IMR-90 (cell line): ENCODE data around the gene ARHGAP31. TPM values are rescaled to one million over a fixed set of nuclear protein-coding genes. Genes with fewer than 3 reads are reported as not detected.

ENCODE experiments used
- ATAC-seq: fragments of 200-7000 bp; cut with Tn5 transposase; 2 replicates; pipeline ENCODE4 v1.9.1; 2020; ENCODE audit warnings: low read depth, mild to moderate bottlenecking, moderate library complexity
- BruUV-seq: library from RNA; stranded (reverse); fragments of 400-500 nt; replicated peaks from 2 replicates; lab custom pipeline; 2021; lab: Mats Ljungman, UMichigan
- CTCF ChIA-PET: fragments of 300-600 bp; formaldehyde crosslinking; extraction: SDS; loops from one replicate; lab custom pipeline; 2021; ENCODE audit warnings: antibody characterized with exemption; lab: Yijun Ruan, JAX
- POLR2A ChIA-PET: fragments of 300-600 bp; sonication (Branson Sonifier 250); formaldehyde crosslinking; loops from one replicate; lab custom pipeline; 2022; ENCODE audit warnings: antibody characterized with exemption; ENCODE audit not compliant: unreplicated experiment; lab: Charles Lee
- DNase-seq: peaks from one replicate; pipeline ENCODE4 v3.0.0; 2013
- H2AFZ ChIP-seq: replicated peaks from 2 replicates; pipeline ENCODE3; 2013; ENCODE audit warnings: low read length, mild to moderate bottlenecking; ENCODE audit not compliant: poor library complexity
- H2AK5ac ChIP-seq: 2 replicates; pipeline ENCODE4 v1.6.1; 2013; ENCODE audit warnings: low read depth, low read length, inconsistent platforms
- H2AK9ac ChIP-seq: replicated peaks from 2 replicates; pipeline ENCODE3; 2013; ENCODE audit warnings: mild to moderate bottlenecking, low read depth, low read length, moderate library complexity; ENCODE audit not compliant: poor library complexity
- H2BK120ac ChIP-seq: 2 replicates; pipeline ENCODE4 v1.6.1; 2013; ENCODE audit warnings: low read depth, low read length, inconsistent platforms
- H2BK15ac ChIP-seq: 3 replicates; pipeline ENCODE4 v1.6.1; 2013; ENCODE audit warnings: low read depth, low read length, inconsistent platforms
- H2BK20ac ChIP-seq: 2 replicates; pipeline ENCODE4 v1.6.1; 2013; ENCODE audit warnings: low read depth, mild to moderate bottlenecking, inconsistent platforms, low read length, moderate library complexity
- H2BK5ac ChIP-seq: 2 replicates; pipeline ENCODE4 v1.6.1; 2013; ENCODE audit warnings: mild to moderate bottlenecking, low read depth, low read length, inconsistent platforms; ENCODE audit not compliant: poor library complexity, severe bottlenecking
- H3K14ac ChIP-seq: replicated peaks from 2 replicates; pipeline ENCODE4 v1.6.1; 2013; ENCODE audit warnings: low read depth, low read length, inconsistent platforms
- H3K18ac ChIP-seq: 2 replicates; pipeline ENCODE4 v1.6.1; 2013; ENCODE audit warnings: low read depth, low read length, control low read depth
- H3K23ac ChIP-seq: 2 replicates; pipeline ENCODE4 v1.6.1; 2013; ENCODE audit warnings: low read depth, low read length, inconsistent platforms
- H3K27ac ChIP-seq: 2 replicates; pipeline ENCODE4 v1.5.1; 2013; ENCODE audit warnings: mild to moderate bottlenecking, control low read depth, low read length; ENCODE audit not compliant: insufficient read depth
- H3K27me3 ChIP-seq: 2 replicates; pipeline ENCODE4 v1.6.1; 2013; ENCODE audit warnings: low read length; ENCODE audit not compliant: control insufficient read depth, insufficient read depth
- H3K36me3 ChIP-seq: 2 replicates; pipeline ENCODE4 v1.6.1; 2013; ENCODE audit warnings: low read length, mixed read lengths; ENCODE audit not compliant: control insufficient read depth, insufficient read depth
- H3K4ac ChIP-seq: 2 replicates; pipeline ENCODE4 v1.6.1; 2013; ENCODE audit warnings: low read depth, low read length, inconsistent platforms
- H3K4me1 ChIP-seq: 2 replicates; pipeline ENCODE4 v1.6.1; 2013; ENCODE audit warnings: low read length, mixed read lengths; ENCODE audit not compliant: control insufficient read depth, insufficient read depth
- H3K4me2 ChIP-seq: 2 replicates; pipeline ENCODE4 v1.6.1; 2013; ENCODE audit warnings: low read depth, mild to moderate bottlenecking, control low read depth, low read length, moderate library complexity
- H3K4me3 ChIP-seq: 2 replicates; pipeline ENCODE4 v1.5.1; 2013; ENCODE audit warnings: low read depth, mild to moderate bottlenecking, control low read depth, low read length, moderate library complexity; ENCODE audit not compliant: insufficient read depth
- H3K56ac ChIP-seq: 2 replicates; pipeline ENCODE4 v1.6.1; 2013; ENCODE audit warnings: low read length, inconsistent platforms; ENCODE audit not compliant: insufficient read depth; ENCODE audit errors: extremely low read depth
- H3K79me1 ChIP-seq, 2 experiments: 2 replicates each; pipeline ENCODE4 v1.6.1; 2013; ENCODE audit warnings: low read length in 2 of 2, inconsistent platforms in 1 of 2, low read depth in 1 of 2
- H3K9ac ChIP-seq: 2 replicates; pipeline ENCODE4 v1.6.1; 2013; ENCODE audit warnings: low read depth, low read length, control low read depth
- H3K9me1 ChIP-seq: 2 replicates; pipeline ENCODE4 v1.6.1; 2013; ENCODE audit warnings: low read length, inconsistent platforms; ENCODE audit not compliant: insufficient read depth
- H3K9me3 ChIP-seq: 2 replicates; pipeline ENCODE4 v1.6.1; 2013; ENCODE audit warnings: low read length; ENCODE audit not compliant: control insufficient read depth, insufficient read depth
- H4K20me1 ChIP-seq: 2 replicates; pipeline ENCODE4 v1.6.1; 2013; ENCODE audit warnings: low read length, inconsistent platforms; ENCODE audit not compliant: insufficient read depth
- H4K5ac ChIP-seq: 2 replicates; pipeline ENCODE4 v1.6.1; 2013; ENCODE audit warnings: mild to moderate bottlenecking, low read depth, low read length, control low read depth
- H4K8ac ChIP-seq, 2 experiments: 2 replicates each; pipeline ENCODE4 v1.6.1; 2013; ENCODE audit warnings: low read depth in 2 of 2, low read length in 2 of 2, control low read depth in 1 of 2, inconsistent platforms in 1 of 2
- H4K91ac ChIP-seq: 2 replicates; pipeline ENCODE4 v1.6.1; 2013; ENCODE audit warnings: low read depth, low read length, inconsistent platforms; ENCODE audit not compliant: insufficient read depth
- BHLHE40 ChIP-seq: fragments of 150-350 bp; IDR thresholded peaks from 2 replicates; pipeline ENCODE4 v1.6.1; 2016; ENCODE audit warnings: mild to moderate bottlenecking, low read depth, low read length
- CEBPB ChIP-seq: IDR thresholded peaks from 2 replicates; pipeline ENCODE4 v1.6.1; 2012; ENCODE audit warnings: low read depth, low read length, improper control_type of control experiment
- FOS ChIP-seq: fragments of 150-350 bp; IDR thresholded peaks from 2 replicates; pipeline ENCODE4 v1.6.1; 2016; ENCODE audit warnings: low read depth, low read length
- WGBS, 2 experiments: methylation state at CpG; one replicate each; pipeline versions ENCODE4 v1.1.5 to v1.1.7; 2013; ENCODE audit warnings: missing lambda C conversion rate in 2 of 2; ENCODE audit not compliant: insufficient read length in 1 of 2; ENCODE audit errors: extremely low coverage in 2 of 2; 5-methylcytosine and 5-hydroxymethylcytosine counted together
- dilution Hi-C: fragments of 300-500 bp; cut with HindIII; formaldehyde crosslinking; loops from one replicate; pipeline ENCODE4 v1.14.3; 2018; ENCODE audit warnings: low sequenced_read_pairs; ENCODE audit not compliant: unreplicated experiment
- in situ Hi-C: fragments of 300-500 bp; cut with MboI; formaldehyde crosslinking; loops from 3 replicates; pipeline ENCODE4 v1.14.3; 2019; ENCODE audit warnings: low sequenced_read_pairs, inconsistent platforms, mixed read lengths
- intact Hi-C: fragments of 100-400 bp; cut with micrococcal nuclease; formaldehyde crosslinking; loops from 2 replicates; pipeline ENCODE4 v1.10.0; 2022
- polyA plus RNA-seq, 3 experiments: library from polyadenylated mRNA; depleted of rRNA; stranded (reverse); fragments of >200 nt; gene quantifications; 2 replicates each; pipeline ENCODE4 v1.2.3, GENCODE V29; 2012; ENCODE audit warnings: low replicate concordance in 1 of 3
- total RNA-seq: library from RNA; depleted of rRNA; stranded (reverse); fragments of >200 nt; gene quantifications from 2 replicates; pipeline ENCODE4 v1.2.3, GENCODE V29; 2012
- TF ChIP-seq, protein P1 (sequence below): fragments of 150-350 bp; IDR thresholded peaks from 2 replicates; pipeline ENCODE4 v1.6.1; 2017; ENCODE audit warnings: mild to moderate bottlenecking, antibody characterized with exemption, low read length, low read depth

The ARHGAP31 gene
- total and polyA plus RNA-seq, 2 of the 4 experiments (the other 2 are of a cell fraction) = 6.6 to 7.7 TPM

DNA sequence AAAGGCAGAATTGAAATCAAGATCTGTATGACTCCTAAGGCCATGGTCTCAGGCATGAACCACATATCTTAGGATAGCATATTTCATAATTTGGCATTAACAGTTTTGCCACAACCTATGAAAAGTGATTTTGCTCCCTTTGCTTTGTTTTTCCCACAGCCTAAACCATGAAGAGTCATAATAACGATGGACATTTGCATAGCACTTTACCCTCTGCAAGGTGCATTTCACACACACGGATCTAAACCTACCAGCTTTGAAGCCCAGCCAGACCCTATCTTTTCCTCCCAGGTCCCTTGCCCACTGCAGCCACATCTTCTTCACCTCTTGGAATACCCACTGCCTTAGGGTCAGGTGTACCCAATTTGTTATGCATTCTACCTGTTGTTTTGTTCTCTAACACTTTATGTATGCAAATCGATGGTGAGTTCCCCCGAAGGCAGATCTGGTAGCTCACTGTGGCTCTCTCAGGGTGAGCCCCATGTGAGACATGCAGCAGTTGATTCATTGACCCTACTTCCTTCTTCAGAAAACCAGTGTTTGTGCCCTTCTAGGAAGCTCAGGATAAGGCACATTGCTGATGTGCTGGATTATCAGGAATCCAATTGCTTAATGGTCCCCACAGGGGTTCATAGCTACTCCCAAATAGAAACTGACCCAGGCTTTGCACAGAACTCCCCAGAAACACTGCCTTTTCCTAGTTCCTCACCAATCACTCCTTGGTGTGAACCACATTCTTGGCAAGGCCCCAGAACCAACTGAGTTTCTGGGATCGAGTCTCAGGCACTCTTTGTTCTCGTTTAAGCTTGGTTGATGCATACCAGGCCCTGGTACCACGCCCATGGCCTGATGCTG, 8.7 kb downstream of the ARHGAP31 start (continued):
- TF ChIP-seq, protein P1, sequence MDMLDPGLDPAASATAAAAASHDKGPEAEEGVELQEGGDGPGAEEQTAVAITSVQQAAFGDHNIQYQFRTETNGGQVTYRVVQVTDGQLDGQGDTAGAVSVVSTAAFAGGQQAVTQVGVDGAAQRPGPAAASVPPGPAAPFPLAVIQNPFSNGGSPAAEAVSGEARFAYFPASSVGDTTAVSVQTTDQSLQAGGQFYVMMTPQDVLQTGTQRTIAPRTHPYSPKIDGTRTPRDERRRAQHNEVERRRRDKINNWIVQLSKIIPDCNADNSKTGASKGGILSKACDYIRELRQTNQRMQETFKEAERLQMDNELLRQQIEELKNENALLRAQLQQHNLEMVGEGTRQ = no peak
- no peak for TF ChIP-seq CEBPB

DNA sequence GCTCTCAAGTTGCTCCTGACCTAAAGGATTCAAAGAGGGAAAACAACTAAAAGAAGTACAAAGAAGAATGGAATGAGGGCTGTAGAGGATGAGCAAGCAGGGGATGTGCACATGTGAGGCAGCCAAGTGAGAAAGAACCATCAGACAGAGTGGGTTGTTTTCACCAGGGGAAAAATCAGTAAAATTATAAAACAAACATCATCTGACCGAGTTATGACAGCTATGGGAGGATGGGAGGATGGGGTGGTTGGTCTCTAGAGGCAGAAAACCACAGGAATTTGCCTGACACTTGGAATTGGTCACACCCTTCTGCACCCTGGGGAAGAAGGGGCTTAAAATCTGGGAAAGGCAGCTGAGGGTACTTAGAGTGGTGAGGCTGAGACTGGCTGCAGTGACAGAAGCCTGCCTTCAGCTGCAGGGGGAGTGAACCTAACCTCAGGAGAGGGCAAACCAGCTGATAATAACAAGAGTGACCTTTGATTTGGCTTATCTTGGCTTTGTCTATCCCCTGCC, 10.1 kb downstream of the ARHGAP31 start:
- H2BK120ac ChIP-seq = peak overlapping the region; percentile 54; the same call in 1 of the 2 replicates
- H2BK5ac ChIP-seq = no peak overlapping the region
- H3K9ac ChIP-seq = no peak overlapping the region
- H3K56ac ChIP-seq = no peak overlapping the region
- DNase-seq (peak; percentile 73), ATAC-seq (peak; percentile 80)
- peaks cover 13% of the 10 kb centered on the region for H3K4me1 ChIP-seq
- no peaks in the 10 kb centered on the region for H3K9me3 ChIP-seq
- H3K14ac ChIP-seq = no peak overlapping the region; the same call in 1 of the 2 replicates
- BruUV-seq = no TSS peak
- H3K27me3 ChIP-seq = no peaks in the 10 kb centered on the region
- POLR2A ChIA-PET = no interaction called here
- WGBS, 2 experiments = no CpG with 5 or more reads among the region's 1 CpG
- H4K20me1 ChIP-seq = peaks cover 5% of the 10 kb centered on the region; the same call in 1 of the 2 replicates
- peak overlapping the region; percentile 63; the same call in 1 of the 2 replicates for H2AK5ac ChIP-seq
- peak overlapping the region; percentile 57; the same call in 1 of the 2 replicates for H3K4ac ChIP-seq
- no peak overlapping the region for H3K18ac ChIP-seq
- H4K91ac ChIP-seq = peak overlapping the region; percentile 66
- H2AFZ ChIP-seq = peak overlapping the region; percentile 5
- no peak overlapping the region; the same call in 1 of the 2 replicates for H3K4me2 ChIP-seq
- H3K9me1 ChIP-seq = peaks cover 20% of the 10 kb centered on the region
- H2AK9ac ChIP-seq = peak overlapping the region; percentile 3
- no peak overlapping the region for H4K8ac ChIP-seq
- in situ Hi-C loops (no loop called here), intact Hi-C loops (no loop called here), dilution Hi-C loops (no loop called here)
- H2BK15ac ChIP-seq = peak overlapping the region; percentile 4; the same call in 1 of the 3 replicates
- H3K36me3 ChIP-seq = peaks cover 1% of the 10 kb centered on the region; the same call in 1 of the 2 replicates
- peak overlapping the region; percentile 42; the same call in 1 of the 2 replicates for H2BK20ac ChIP-seq
- no peak for TF ChIP-seq FOS
- TF ChIP-seq BHLHE40 = peak; percentile 57; the same call in 1 of the 2 replicates
- CTCF ChIA-PET = no interaction called here
- H3K4me3 ChIP-seq = no peak overlapping the region
- peaks cover 33 to 82% of the 10 kb centered on the region in 2 experiments for H3K79me1 ChIP-seq
- no peak overlapping the region; the same call in 1 of the 2 replicates for H3K23ac ChIP-seq
- H4K5ac ChIP-seq = no peak overlapping the region
- H3K27ac ChIP-seq = no peak overlapping the region
